CD4-positive, alpha-beta T cell treated with Interleukin-4 for 4 hours (primary cell): ENCODE data around the gene NHLRC4.
"Not testable (repeated sequence)": the region's sequence is repeated elsewhere in the genome, so short reads cannot be mapped to it uniquely, and the experiment has no call there.

Source experiments
- DNase-seq: peaks from one replicate; pipeline ENCODE4 v3.0.0-alpha.2; 2020

Gene NHLRC4

GRCh38 chr16:586047-586644 lies 19.3 kb downstream of the NHLRC4 start:
- DNase-seq, result no peak

GRCh38 chr16:586645-587590 lies 20.1 kb downstream of the NHLRC4 start:
- no peak for DNase-seq

- DNase-seq, result no peak
Observed at GRCh38 chr16:588639-588888, 21.8 kb downstream of the NHLRC4 start.

- DNase-seq, result peak; percentile 97
Observed at GRCh38 chr16:588889-589657, 22.3 kb downstream of the NHLRC4 start.

- DNase-seq, result peak; percentile 99
Observed at GRCh38 chr16:589658-590187, 22.9 kb downstream of the NHLRC4 start, which contains the start of gene RAB40C. TSS of gene RAB40C (plus strand) at chr16:590066. CDS start at chr16:590292, 226 bp downstream.

- no peak for DNase-seq
Observed at GRCh38 chr16:590188-590814, 23.5 kb downstream of the NHLRC4 start.

- DNase-seq, result no peak
Observed at GRCh38 chr16:590815-591200, 24.0 kb downstream of the NHLRC4 start.

GRCh38 chr16:591231-591630 lies 24.4 kb downstream of the NHLRC4 start:
- no peak for DNase-seq

GRCh38 chr16:591892-592517 lies 25.2 kb downstream of the NHLRC4 start:
- DNase-seq, result no peak

GRCh38 chr16:592518-593306 lies 25.9 kb downstream of the NHLRC4 start:
- DNase-seq, result no peak

GRCh38 chr16:593406-593805 lies 26.6 kb downstream of the NHLRC4 start:
- DNase-seq, result no peak

GRCh38 chr16:593807-594206 lies 27.0 kb downstream of the NHLRC4 start:
- DNase-seq, result no peak

GRCh38 chr16:595094-595528 lies 28.3 kb downstream of the NHLRC4 start:
- DNase-seq, result no peak

GRCh38 chr16:595942-596735 lies 29.3 kb downstream of the NHLRC4 start:
- no peak for DNase-seq

- no peak for DNase-seq
Observed at GRCh38 chr16:596736-597060, 29.9 kb downstream of the NHLRC4 start.

GRCh38 chr16:597655-598054 lies 30.9 kb downstream of the NHLRC4 start:
- not testable (repeated sequence) for DNase-seq

GRCh38 chr16:598823-599739 lies 32.3 kb downstream of the NHLRC4 start:
- no peak for DNase-seq

- no peak for DNase-seq
Observed at GRCh38 chr16:600781-601180, 34.0 kb downstream of the NHLRC4 start.

- no peak for DNase-seq
Observed at GRCh38 chr16:603933-604332, 37.1 kb downstream of the NHLRC4 start.
